Esophagus muscularis mucosa (tissue), 4 donors: ENCODE data around the gene IMMT. TPM values are rescaled to one million over a fixed set of nuclear protein-coding genes. Genes with fewer than 3 reads are reported as not detected.
A peak's percentile ranks its signal among the peaks of the same experiment; 100 is the strongest.

Source experiments
- DNase-seq: peaks from one replicate; pipeline ENCODE4 v3.0.0-alpha.2; 2017; ENCODE audit errors: extremely low spot score
- H3K27ac ChIP-seq, 4 donors: fragments of 200-600 bp; sonication (generic); replicated peaks in 1 of 4; 1 replicate in 3 of 4; 2 replicates in 1 of 4; pipeline ENCODE4 v1.5.1; 2016 to 2019; ENCODE audit warnings: mild to moderate bottlenecking in 1 of 4
- H3K27me3 ChIP-seq, 4 donors: fragments of 200-600 bp; sonication (generic); one replicate each; pipeline versions ENCODE4 v1.5.1 to v1.6.0; 2016 to 2019
- H3K36me3 ChIP-seq, 4 donors: fragments of 200-600 bp; sonication (generic); one replicate each; pipeline ENCODE4 v1.5.1; 2016 to 2019
- H3K4me1 ChIP-seq, 4 donors: fragments of 200-600 bp; sonication (generic); one replicate each; pipeline ENCODE4 v1.5.1; 2016 to 2019
- H3K4me3 ChIP-seq, 4 donors: fragments of 200-600 bp; sonication (generic); 1 replicate in 2 of 4; 2 replicates in 2 of 4; pipeline ENCODE4 v1.5.1; 2016 to 2019; ENCODE audit warnings: mild to moderate bottlenecking in 4 of 4, moderate library complexity in 1 of 4
- H3K9me3 ChIP-seq, 4 donors: fragments of 200-600 bp; sonication (generic); 1 replicate in 3 of 4; 2 replicates in 1 of 4; pipeline ENCODE4 v1.5.1; 2016 to 2019
- EP300 ChIP-seq: sonication (generic); formaldehyde crosslinking; IDR thresholded peaks from one replicate; pipeline ENCODE4 v1.6.1; 2017; ENCODE audit warnings: antibody characterized with exemption
- POLR2A ChIP-seq: fragments of 450-650 bp; IDR thresholded peaks from one replicate; pipeline ENCODE4 v1.6.1; 2017; ENCODE audit warnings: antibody characterized with exemption, moderate library complexity, mild to moderate bottlenecking, low read depth
- POLR2AphosphoS5 ChIP-seq, 2 donors: sonication (generic); formaldehyde crosslinking; IDR thresholded peaks; one replicate each; pipeline ENCODE4 v1.6.1; 2017; ENCODE audit warnings: antibody characterized with exemption in 2 of 2
- WGBS: methylation state at CpG from one replicate; pipeline ENCODE4 v1.1.5; 2018; 5-methylcytosine and 5-hydroxymethylcytosine counted together
- intact Hi-C: fragments of 100-400 bp; cut with DNase I; formaldehyde crosslinking; loops from one replicate; pipeline ENCODE4 v1.15.1; 2023
- total RNA-seq, 4 donors: library from RNA; depleted of rRNA; stranded (reverse); fragments of >200 nt; gene quantifications; one replicate each; pipeline versions ENCODE4 v1.1.0 to v1.2.1, GENCODE V29; 2016
- TF ChIP-seq, protein P1 (sequence below), 3 experiments: fragments of 200-600 bp in 2 of 3; fragments of 450-650 bp in 1 of 3; sonication (generic) in 2 of 3; IDR thresholded peaks; one replicate each; pipeline ENCODE4 v1.5.1; 2017 to 2019; ENCODE audit warnings: antibody characterized with exemption in 3 of 3, mild to moderate bottlenecking in 2 of 3, moderate library complexity in 1 of 3

IMMT gene
- total RNA-seq, 4 donors from 2014 or later: 53.5 to 68.1 (median 66.6) TPM

DNA sequence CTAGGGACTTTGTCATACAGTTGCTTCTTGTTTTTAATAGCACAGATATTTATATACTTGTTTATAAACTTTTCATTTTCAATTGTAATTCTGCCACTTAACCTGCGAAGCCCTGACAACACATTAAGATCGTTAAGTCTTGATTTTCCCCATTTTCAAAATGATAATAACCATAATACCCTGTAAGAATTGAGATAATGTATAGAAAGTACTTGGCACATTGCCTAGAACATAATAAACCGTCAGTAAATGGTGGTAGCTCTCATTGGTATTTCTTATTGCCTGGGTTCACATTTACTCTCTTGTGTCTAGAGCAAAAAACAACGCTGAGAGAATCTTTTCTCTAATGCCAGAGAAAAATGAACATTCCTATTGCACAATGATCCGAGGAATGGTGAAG is 70.6 kb downstream of the IMMT start:
- no peaks in the 10 kb centered on the region for H3K9me3 ChIP-seq
- H3K36me3 ChIP-seq: peaks cover 94 to 100% (median 99%) of the 10 kb centered on the region in 4 donors
- no peak for DNase-seq
- no peak overlapping the region for H3K4me3 ChIP-seq
- H3K27ac ChIP-seq: no peak overlapping the region
- 76% methylated on average over 5 of the region's 5 CpGs for WGBS
- intact Hi-C loops: no loop called here
- H3K4me1 ChIP-seq: no peaks in the 10 kb centered on the region
- no peak for TF ChIP-seq EP300
- TF ChIP-seq POLR2AphosphoS5 (IDR thresholded peaks at IDR 0.05): no peak
- TF ChIP-seq, protein P1, sequence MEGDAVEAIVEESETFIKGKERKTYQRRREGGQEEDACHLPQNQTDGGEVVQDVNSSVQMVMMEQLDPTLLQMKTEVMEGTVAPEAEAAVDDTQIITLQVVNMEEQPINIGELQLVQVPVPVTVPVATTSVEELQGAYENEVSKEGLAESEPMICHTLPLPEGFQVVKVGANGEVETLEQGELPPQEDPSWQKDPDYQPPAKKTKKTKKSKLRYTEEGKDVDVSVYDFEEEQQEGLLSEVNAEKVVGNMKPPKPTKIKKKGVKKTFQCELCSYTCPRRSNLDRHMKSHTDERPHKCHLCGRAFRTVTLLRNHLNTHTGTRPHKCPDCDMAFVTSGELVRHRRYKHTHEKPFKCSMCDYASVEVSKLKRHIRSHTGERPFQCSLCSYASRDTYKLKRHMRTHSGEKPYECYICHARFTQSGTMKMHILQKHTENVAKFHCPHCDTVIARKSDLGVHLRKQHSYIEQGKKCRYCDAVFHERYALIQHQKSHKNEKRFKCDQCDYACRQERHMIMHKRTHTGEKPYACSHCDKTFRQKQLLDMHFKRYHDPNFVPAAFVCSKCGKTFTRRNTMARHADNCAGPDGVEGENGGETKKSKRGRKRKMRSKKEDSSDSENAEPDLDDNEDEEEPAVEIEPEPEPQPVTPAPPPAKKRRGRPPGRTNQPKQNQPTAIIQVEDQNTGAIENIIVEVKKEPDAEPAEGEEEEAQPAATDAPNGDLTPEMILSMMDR (IDR thresholded peaks at IDR 0.05): no peak
- H3K27me3 ChIP-seq: no peaks in the 10 kb centered on the region

DNA sequence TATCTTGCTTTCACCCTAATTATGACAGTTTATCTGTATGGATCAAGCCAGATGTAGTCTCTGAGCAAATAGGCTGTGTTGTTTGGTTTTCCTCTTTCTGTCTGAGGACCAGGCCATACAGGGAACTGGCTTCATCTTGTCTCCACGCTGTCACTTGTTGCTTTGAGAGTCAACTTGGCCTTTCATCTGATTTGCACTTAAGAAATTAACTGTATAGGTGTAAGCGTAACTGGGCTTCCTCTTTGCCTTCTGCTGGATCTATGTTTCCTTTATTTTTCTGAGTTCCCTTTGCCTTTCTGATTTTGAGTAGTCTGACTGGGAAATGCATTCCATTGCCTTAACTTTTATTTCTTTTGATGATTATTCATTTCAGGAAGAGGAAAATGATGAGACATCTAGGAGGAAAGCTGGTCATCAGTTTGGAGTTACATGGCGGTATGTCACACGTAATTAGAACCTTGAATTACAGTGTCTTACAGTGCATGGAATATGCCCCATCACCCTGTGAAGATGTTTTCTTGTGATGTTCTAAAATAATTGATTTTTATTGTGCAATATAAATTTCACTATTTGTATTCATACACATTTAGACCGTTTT is 71.8 kb downstream of the IMMT start:
- intact Hi-C loops: no loop called here
- peaks cover 97 to 100% (median 99%) of the 10 kb centered on the region in 4 donors for H3K36me3 ChIP-seq
- TF ChIP-seq EP300 (no peak), POLR2A (no peak), POLR2AphosphoS5 (IDR thresholded peaks at IDR 0.05) (no peak)
- TF ChIP-seq, protein P1 (IDR thresholded peaks at IDR 0.05): no peak
- no peaks in the 10 kb centered on the region for H3K4me1 ChIP-seq
- H3K4me3 ChIP-seq: no peak overlapping the region
- H3K9me3 ChIP-seq: no peaks in the 10 kb centered on the region
- 85% methylated on average over 5 of the region's 5 CpGs for WGBS
- H3K27ac ChIP-seq: no peak overlapping the region
- DNase-seq: no peak
- H3K27me3 ChIP-seq: no peaks in the 10 kb centered on the region

DNA sequence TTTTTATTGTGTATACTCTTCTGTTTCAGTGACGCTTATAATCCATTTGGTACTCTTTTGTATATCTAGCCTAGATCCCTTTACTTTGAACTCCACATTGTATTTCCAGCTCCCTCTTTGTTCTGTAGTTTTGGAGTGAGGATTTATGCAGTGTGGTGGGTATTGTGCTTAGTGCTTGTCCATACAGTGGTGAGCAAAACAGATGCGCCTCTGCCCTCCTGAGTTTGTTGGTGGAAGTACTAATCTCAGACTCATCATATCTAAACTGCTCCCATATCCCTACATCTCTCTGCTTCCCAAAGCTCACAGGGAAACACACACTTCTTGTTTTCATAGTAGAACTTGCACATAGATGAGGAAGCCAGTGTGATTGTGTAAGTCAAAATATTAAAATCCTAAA is 77.1 kb downstream of the IMMT start:
- Histone ChIP-seq H3K4me3 (no peak overlapping the region), H3K9me3 (no peaks in the 10 kb centered on the region), H3K27me3 (no peaks in the 10 kb centered on the region), H3K27ac (no peak overlapping the region), H3K36me3 (peaks cover 53 to 93% (median 86%) of the 10 kb centered on the region in 4 donors), H3K4me1 (peaks cover 14 to 22% (median 21%) of the 10 kb centered on the region in 4 donors)
- intact Hi-C loops: no loop called here
- TF ChIP-seq POLR2AphosphoS5 (IDR thresholded peaks at IDR 0.05) (no peak), EP300 (no peak)
- TF ChIP-seq, protein P1 (IDR thresholded peaks at IDR 0.05): no peak
- 99% methylated on average over 2 of the region's 2 CpGs for WGBS
- no peak for DNase-seq

DNA sequence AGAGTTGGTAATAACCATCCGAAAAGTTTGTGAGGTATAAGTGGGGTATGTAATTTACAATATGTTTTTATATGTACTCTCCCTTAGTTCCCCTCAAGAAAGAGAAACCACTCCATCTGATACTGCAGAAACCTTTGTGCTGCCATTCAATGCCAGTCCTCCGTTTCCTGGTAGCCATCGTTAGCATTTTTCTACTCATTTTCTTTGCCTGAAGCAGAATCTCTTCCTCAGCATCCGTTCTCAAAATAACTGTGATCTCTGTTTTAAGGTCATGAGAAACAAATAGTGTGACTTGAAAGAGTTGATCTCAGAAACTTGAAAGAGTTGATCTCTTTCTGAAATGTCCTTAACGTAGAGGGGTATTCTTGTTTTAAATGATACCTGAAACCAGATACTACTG is 88.2 kb downstream of the IMMT start:
- H3K27ac ChIP-seq: peak overlapping the region in 3 of 4 donors; percentile 74 to 89 (median 83)
- H3K4me3 ChIP-seq: peak overlapping the region; percentile 71 to 85 (median 85)
- TF ChIP-seq, protein P1 (IDR thresholded peaks at IDR 0.05): no peak
- no peak for TF ChIP-seq EP300
- TF ChIP-seq POLR2AphosphoS5 (IDR thresholded peaks at IDR 0.05): no peak
- no peak for TF ChIP-seq POLR2A
- intact Hi-C loops: loop anchor here (5.0 kb wide), 1 partner anchor 520 kb away; no protein-coding TSS in a partner anchor
- no peaks in the 10 kb centered on the region for H3K27me3 ChIP-seq
- DNase-seq: no peak
- peaks cover 6 to 48% (median 43%) of the 10 kb centered on the region in 4 donors for H3K36me3 ChIP-seq
- H3K9me3 ChIP-seq: no peaks in the 10 kb centered on the region
- peaks cover 30 to 47% (median 42%) of the 10 kb centered on the region in 4 donors for H3K4me1 ChIP-seq
- WGBS: 27% methylated on average over 5 of the region's 5 CpGs
